ENCODE results near the gene FAM83F.

FAM83F gene

GRCh38 chr22:40056154-40056553, 61.4 kb downstream of the FAM83F start:
- no peak for DNase-seq (ENCODE audit: low read depth in 2 of 3, low spot score in 1 of 3)

- no peak for DNase-seq (ENCODE audit: low read depth in 2 of 3, low spot score in 1 of 3)
Observed at GRCh38 chr22:40056559-40056958, 61.8 kb downstream of the FAM83F start.

- no peak for DNase-seq (ENCODE audit: low read depth in 2 of 3, low spot score in 1 of 3)
Observed at GRCh38 chr22:40057652-40058051, 62.9 kb downstream of the FAM83F start.

GRCh38 chr22:40058265-40058664, 63.5 kb downstream of the FAM83F start:
- peak; percentile 27 to 39 (median 32) for DNase-seq (ENCODE audit: low read depth in 2 of 3, low spot score in 1 of 3)

- DNase-seq (ENCODE audit: low read depth in 2 of 3, low spot score in 1 of 3): no peak
Observed at GRCh38 chr22:40065981-40066380, 71.2 kb downstream of the FAM83F start.

- DNase-seq (ENCODE audit: low read depth in 2 of 3, low spot score in 1 of 3): no peak
Observed at GRCh38 chr22:40067639-40068038, 72.9 kb downstream of the FAM83F start.

- DNase-seq (ENCODE audit: low read depth in 2 of 3, low spot score in 1 of 3): no peak
Observed at GRCh38 chr22:40070701-40071100, 75.9 kb downstream of the FAM83F start.

GRCh38 chr22:40071720-40072119, 77.0 kb downstream of the FAM83F start:
- no peak for DNase-seq (ENCODE audit: low read depth in 2 of 3, low spot score in 1 of 3)

- no peak for DNase-seq (ENCODE audit: low read depth in 2 of 3, low spot score in 1 of 3)
Observed at GRCh38 chr22:40076702-40077645, 82.2 kb downstream of the FAM83F start.

- no peak for DNase-seq (ENCODE audit: low read depth in 2 of 3, low spot score in 1 of 3)
Observed at GRCh38 chr22:40077646-40078016, 82.9 kb downstream of the FAM83F start.

- no peak for DNase-seq (ENCODE audit: low read depth in 2 of 3, low spot score in 1 of 3)
Observed at GRCh38 chr22:40081662-40082061, 86.9 kb downstream of the FAM83F start.

GRCh38 chr22:40082184-40082583, 87.4 kb downstream of the FAM83F start:
- DNase-seq (ENCODE audit: low read depth in 2 of 3, low spot score in 1 of 3): no peak

GRCh38 chr22:40083794-40084193, 89.0 kb downstream of the FAM83F start:
- no peak for DNase-seq (ENCODE audit: low read depth in 2 of 3, low spot score in 1 of 3)

- no peak for DNase-seq (ENCODE audit: low read depth in 2 of 3, low spot score in 1 of 3)
Observed at GRCh38 chr22:40084246-40084645, 89.5 kb downstream of the FAM83F start.

GRCh38 chr22:40088818-40089217, 94.1 kb downstream of the FAM83F start:
- no peak for DNase-seq (ENCODE audit: low read depth in 2 of 3, low spot score in 1 of 3)

Measured in stimulated activated CD4-positive, alpha-beta T cell treated with anti-CD3 and anti-CD28 coated beads, Interleukin-12 subunit alpha, Interleukin-12 subunit beta, amount 100 ng/mL, for 48 hours (primary cell).